Vagina (tissue), 2 donors: ENCODE measurements around the gene AFAP1.

Experiments
- CTCF ChIP-seq, 3 experiments: fragments of 450-650 bp in 2 of 3; fragments of 200-600 bp in 1 of 3; sonication (generic) in 1 of 3; IDR thresholded peaks; one replicate each; pipeline ENCODE4 v1.5.1; 2017 to 2019; ENCODE audit warnings: antibody characterized with exemption in 3 of 3, mild to moderate bottlenecking in 2 of 3, moderate library complexity in 2 of 3
- POLR2A ChIP-seq, 2 donors: fragments of 450-650 bp; IDR thresholded peaks; one replicate each; pipeline ENCODE4 v1.6.1; 2017; ENCODE audit warnings: antibody characterized with exemption in 2 of 2, mild to moderate bottlenecking in 2 of 2, moderate library complexity in 2 of 2
- POLR2AphosphoS5 ChIP-seq, 2 donors: sonication (generic); formaldehyde crosslinking; IDR thresholded peaks; one replicate each; pipeline ENCODE4 v1.9.0; 2017; ENCODE audit warnings: antibody characterized with exemption in 2 of 2, mild to moderate bottlenecking in 2 of 2, low read depth in 1 of 2; ENCODE audit not compliant: insufficient read depth in 1 of 2

GRCh38 chr4:7757501-7758471 is 181.9 kb downstream of the AFAP1 start:
- no peak for TF ChIP-seq CTCF (IDR thresholded peaks at IDR 0.05)
- no peak for TF ChIP-seq POLR2A (IDR thresholded peaks at IDR 0.05)
- TF ChIP-seq POLR2AphosphoS5 (IDR thresholded peaks at IDR 0.05; ENCODE audit: insufficient read depth in 1 of 2, low read depth in 1 of 2): peak; percentile 55 to 91
